ENCODE results near the gene LCE1E.
A peak's percentile ranks its signal among the peaks of the same experiment; 100 is the strongest.

The LCE1E gene

GRCh38 chr1:152777510-152778137 is 8.4 kb upstream of the LCE1E start:
- no peak for DNase-seq

- no peak for DNase-seq
Measured at GRCh38 chr1:152783095-152783494, 3.0 kb upstream of the LCE1E start.

- peak in 1 of 56 donors; percentile 6 for DNase-seq
Measured at GRCh38 chr1:152795686-152796085, 9.6 kb downstream of the LCE1E start.

- DNase-seq: no peak
Measured at GRCh38 chr1:152796421-152796820, 10.4 kb downstream of the LCE1E start, which contains the start of gene LCE1D. LCE1D (plus strand) TSS chr1:152796721; CDS start chr1:152797795, 1,074 bp downstream.

GRCh38 chr1:152801333-152801732 is 15.3 kb downstream of the LCE1E start:
- DNase-seq: no peak

GRCh38 chr1:152806576-152806975 is 20.5 kb downstream of the LCE1E start, which contains the start of gene LCE1C:
LCE1C (minus strand) TSS chr1:152806651; CDS start chr1:152805478, 1,173 bp downstream.
- DNase-seq: no peak

- no peak for DNase-seq
Measured at GRCh38 chr1:152811050-152811449, 25.0 kb downstream of the LCE1E start.

- DNase-seq: no peak
Measured at GRCh38 chr1:152811671-152812070, 25.6 kb downstream of the LCE1E start, which contains the start of gene LCE1B. LCE1B (plus strand) TSS chr1:152811971; CDS start chr1:152812447, 476 bp downstream.

- DNase-seq: no peak
Measured at GRCh38 chr1:152817309-152817708, 31.3 kb downstream of the LCE1E start.

- no peak for DNase-seq
Measured at GRCh38 chr1:152823294-152823693, 37.2 kb downstream of the LCE1E start.

- DNase-seq: no peak
Measured at GRCh38 chr1:152824964-152825363, 38.9 kb downstream of the LCE1E start.

GRCh38 chr1:152827173-152827572 is 41.1 kb downstream of the LCE1E start, which contains the start of gene LCE1A:
LCE1A (plus strand) TSS chr1:152827473; CDS start chr1:152827473, 0 bp downstream.
- no peak for DNase-seq

GRCh38 chr1:152836870-152837269 is 50.8 kb downstream of the LCE1E start:
- DNase-seq: no peak
